ENCODE data around the gene TBC1D14.

Gene TBC1D14

GRCh38 chr4:7000421-7001176, 91.0 kb downstream of the TBC1D14 start:
- Histone ChIP-seq H3K36me3 (ENCODE audit: insufficient read depth, low read length) (peaks cover 66% of the 10 kb centered on the region), H3K9ac (ENCODE audit: low read length) (no peak overlapping the region), H3K4me3 (ENCODE audit: low read depth in 1 of 2, low read length in 2 of 2) (no peak overlapping the region), H3K27ac (ENCODE audit: low read depth, low read length) (no peak overlapping the region), H3K27me3 (ENCODE audit: control insufficient read depth in 1 of 2, insufficient read depth in 2 of 2, low read length in 2 of 2) (no peaks in the 10 kb centered on the region), H3K9me3 (ENCODE audit: low read length) (no peaks in the 10 kb centered on the region), H3K4me1 (ENCODE audit: insufficient read depth, low read length) (no peaks in the 10 kb centered on the region)

- Histone ChIP-seq H3K4me3 (ENCODE audit: low read depth in 1 of 2, low read length in 2 of 2) (no peak overlapping the region), H3K27ac (ENCODE audit: low read depth, low read length) (no peak overlapping the region), H3K9ac (ENCODE audit: low read length) (no peak overlapping the region), H3K36me3 (ENCODE audit: insufficient read depth, low read length) (peaks cover 65% of the 10 kb centered on the region), H3K27me3 (ENCODE audit: control insufficient read depth in 1 of 2, insufficient read depth in 2 of 2, low read length in 2 of 2) (no peaks in the 10 kb centered on the region), H3K4me1 (ENCODE audit: insufficient read depth, low read length) (no peaks in the 10 kb centered on the region), H3K9me3 (ENCODE audit: low read length) (no peaks in the 10 kb centered on the region)
Measured at GRCh38 chr4:7001271-7001670, 91.6 kb downstream of the TBC1D14 start.

GRCh38 chr4:7002336-7002735, 92.7 kb downstream of the TBC1D14 start:
- H3K27ac ChIP-seq (ENCODE audit: low read depth, low read length): no peak overlapping the region
- H3K36me3 ChIP-seq (ENCODE audit: insufficient read depth, low read length): peaks cover 60% of the 10 kb centered on the region
- no peaks in the 10 kb centered on the region for H3K27me3 ChIP-seq (ENCODE audit: control insufficient read depth in 1 of 2, insufficient read depth in 2 of 2, low read length in 2 of 2)
- no peaks in the 10 kb centered on the region for H3K9me3 ChIP-seq (ENCODE audit: low read length)
- no peak overlapping the region for H3K4me3 ChIP-seq (ENCODE audit: low read depth in 1 of 2, low read length in 2 of 2)
- no peaks in the 10 kb centered on the region for H3K4me1 ChIP-seq (ENCODE audit: insufficient read depth, low read length)
- no peak overlapping the region for H3K9ac ChIP-seq (ENCODE audit: low read length)

GRCh38 chr4:7003176-7003878, 93.7 kb downstream of the TBC1D14 start:
- no peak overlapping the region for H3K9ac ChIP-seq (ENCODE audit: low read length)
- H3K4me1 ChIP-seq (ENCODE audit: insufficient read depth, low read length): no peaks in the 10 kb centered on the region
- no peak overlapping the region for H3K4me3 ChIP-seq (ENCODE audit: low read depth in 1 of 2, low read length in 2 of 2)
- H3K27ac ChIP-seq (ENCODE audit: low read depth, low read length): no peak overlapping the region
- H3K27me3 ChIP-seq (ENCODE audit: control insufficient read depth in 1 of 2, insufficient read depth in 2 of 2, low read length in 2 of 2): no peaks in the 10 kb centered on the region
- H3K9me3 ChIP-seq (ENCODE audit: low read length): no peaks in the 10 kb centered on the region
- H3K36me3 ChIP-seq (ENCODE audit: insufficient read depth, low read length): peaks cover 67% of the 10 kb centered on the region

GRCh38 chr4:7003879-7004240, 94.2 kb downstream of the TBC1D14 start:
- no peaks in the 10 kb centered on the region for H3K27me3 ChIP-seq (ENCODE audit: control insufficient read depth in 1 of 2, insufficient read depth in 2 of 2, low read length in 2 of 2)
- no peak overlapping the region for H3K4me3 ChIP-seq (ENCODE audit: low read depth in 1 of 2, low read length in 2 of 2)
- H3K9me3 ChIP-seq (ENCODE audit: low read length): no peaks in the 10 kb centered on the region
- H3K9ac ChIP-seq (ENCODE audit: low read length): no peak overlapping the region
- H3K4me1 ChIP-seq (ENCODE audit: insufficient read depth, low read length): no peaks in the 10 kb centered on the region
- no peak overlapping the region for H3K27ac ChIP-seq (ENCODE audit: low read depth, low read length)
- H3K36me3 ChIP-seq (ENCODE audit: insufficient read depth, low read length): peaks cover 68% of the 10 kb centered on the region

- H3K36me3 ChIP-seq (ENCODE audit: insufficient read depth, low read length): peaks cover 68% of the 10 kb centered on the region
- H3K9ac ChIP-seq (ENCODE audit: low read length): no peak overlapping the region
- no peaks in the 10 kb centered on the region for H3K27me3 ChIP-seq (ENCODE audit: control insufficient read depth in 1 of 2, insufficient read depth in 2 of 2, low read length in 2 of 2)
- H3K9me3 ChIP-seq (ENCODE audit: low read length): no peaks in the 10 kb centered on the region
- H3K27ac ChIP-seq (ENCODE audit: low read depth, low read length): no peak overlapping the region
- H3K4me3 ChIP-seq (ENCODE audit: low read depth in 1 of 2, low read length in 2 of 2): no peak overlapping the region
- no peaks in the 10 kb centered on the region for H3K4me1 ChIP-seq (ENCODE audit: insufficient read depth, low read length)
Measured at GRCh38 chr4:7004331-7004730, 94.7 kb downstream of the TBC1D14 start.

GRCh38 chr4:7005571-7005970, 95.9 kb downstream of the TBC1D14 start:
- H3K9ac ChIP-seq (ENCODE audit: low read length): no peak overlapping the region
- H3K27me3 ChIP-seq (ENCODE audit: control insufficient read depth in 1 of 2, insufficient read depth in 2 of 2, low read length in 2 of 2): no peaks in the 10 kb centered on the region
- no peaks in the 10 kb centered on the region for H3K4me1 ChIP-seq (ENCODE audit: insufficient read depth, low read length)
- H3K9me3 ChIP-seq (ENCODE audit: low read length): no peaks in the 10 kb centered on the region
- peaks cover 67% of the 10 kb centered on the region for H3K36me3 ChIP-seq (ENCODE audit: insufficient read depth, low read length)
- H3K4me3 ChIP-seq (ENCODE audit: low read depth in 1 of 2, low read length in 2 of 2): no peak overlapping the region
- no peak overlapping the region for H3K27ac ChIP-seq (ENCODE audit: low read depth, low read length)

GRCh38 chr4:7006411-7006810, 96.8 kb downstream of the TBC1D14 start:
- Histone ChIP-seq H3K27me3 (ENCODE audit: control insufficient read depth in 1 of 2, insufficient read depth in 2 of 2, low read length in 2 of 2) (no peaks in the 10 kb centered on the region), H3K9me3 (ENCODE audit: low read length) (no peaks in the 10 kb centered on the region), H3K4me1 (ENCODE audit: insufficient read depth, low read length) (no peaks in the 10 kb centered on the region), H3K9ac (ENCODE audit: low read length) (no peak overlapping the region), H3K27ac (ENCODE audit: low read depth, low read length) (no peak overlapping the region), H3K4me3 (ENCODE audit: low read depth in 1 of 2, low read length in 2 of 2) (no peak overlapping the region), H3K36me3 (ENCODE audit: insufficient read depth, low read length) (peaks cover 67% of the 10 kb centered on the region)

- no peak overlapping the region for H3K27ac ChIP-seq (ENCODE audit: low read depth, low read length)
- no peaks in the 10 kb centered on the region for H3K9me3 ChIP-seq (ENCODE audit: low read length)
- no peak overlapping the region for H3K9ac ChIP-seq (ENCODE audit: low read length)
- H3K4me3 ChIP-seq (ENCODE audit: low read depth in 1 of 2, low read length in 2 of 2): no peak overlapping the region
- H3K27me3 ChIP-seq (ENCODE audit: control insufficient read depth in 1 of 2, insufficient read depth in 2 of 2, low read length in 2 of 2): no peaks in the 10 kb centered on the region
- no peaks in the 10 kb centered on the region for H3K4me1 ChIP-seq (ENCODE audit: insufficient read depth, low read length)
- H3K36me3 ChIP-seq (ENCODE audit: insufficient read depth, low read length): peaks cover 59% of the 10 kb centered on the region
Measured at GRCh38 chr4:7007142-7007907, 97.7 kb downstream of the TBC1D14 start.

- H3K36me3 ChIP-seq (ENCODE audit: insufficient read depth, low read length): peaks cover 55% of the 10 kb centered on the region
- H3K27me3 ChIP-seq (ENCODE audit: control insufficient read depth in 1 of 2, insufficient read depth in 2 of 2, low read length in 2 of 2): no peaks in the 10 kb centered on the region
- H3K4me3 ChIP-seq (ENCODE audit: low read depth in 1 of 2, low read length in 2 of 2): no peak overlapping the region
- no peaks in the 10 kb centered on the region for H3K9me3 ChIP-seq (ENCODE audit: low read length)
- no peak overlapping the region for H3K27ac ChIP-seq (ENCODE audit: low read depth, low read length)
- H3K4me1 ChIP-seq (ENCODE audit: insufficient read depth, low read length): no peaks in the 10 kb centered on the region
- H3K9ac ChIP-seq (ENCODE audit: low read length): no peak overlapping the region
Measured at GRCh38 chr4:7007944-7008343, 98.3 kb downstream of the TBC1D14 start.

GRCh38 chr4:7009564-7009963, 99.9 kb downstream of the TBC1D14 start:
- H3K9me3 ChIP-seq (ENCODE audit: low read length): no peaks in the 10 kb centered on the region
- no peak overlapping the region for H3K9ac ChIP-seq (ENCODE audit: low read length)
- no peaks in the 10 kb centered on the region for H3K4me1 ChIP-seq (ENCODE audit: insufficient read depth, low read length)
- H3K36me3 ChIP-seq (ENCODE audit: insufficient read depth, low read length): peaks cover 55% of the 10 kb centered on the region
- no peak overlapping the region for H3K27ac ChIP-seq (ENCODE audit: low read depth, low read length)
- H3K4me3 ChIP-seq (ENCODE audit: low read depth in 1 of 2, low read length in 2 of 2): no peak overlapping the region
- H3K27me3 ChIP-seq (ENCODE audit: control insufficient read depth in 1 of 2, insufficient read depth in 2 of 2, low read length in 2 of 2): no peaks in the 10 kb centered on the region
